HG03196 (cell line): Measurements from ENCODE around the gene PPP2R5C.
A peak's percentile ranks its signal among the peaks of the same experiment; 100 is the strongest.
"Not testable (repeated sequence)": the region's sequence is repeated elsewhere in the genome, so short reads cannot be mapped to it uniquely, and the experiment has no call there.

Experiments
- ATAC-seq: cut with Tn5 transposase; IDR thresholded peaks from one replicate; pipeline ENCODE4 v1.9.1; 2021; ENCODE audit not compliant: unreplicated experiment

The PPP2R5C gene

DNA sequence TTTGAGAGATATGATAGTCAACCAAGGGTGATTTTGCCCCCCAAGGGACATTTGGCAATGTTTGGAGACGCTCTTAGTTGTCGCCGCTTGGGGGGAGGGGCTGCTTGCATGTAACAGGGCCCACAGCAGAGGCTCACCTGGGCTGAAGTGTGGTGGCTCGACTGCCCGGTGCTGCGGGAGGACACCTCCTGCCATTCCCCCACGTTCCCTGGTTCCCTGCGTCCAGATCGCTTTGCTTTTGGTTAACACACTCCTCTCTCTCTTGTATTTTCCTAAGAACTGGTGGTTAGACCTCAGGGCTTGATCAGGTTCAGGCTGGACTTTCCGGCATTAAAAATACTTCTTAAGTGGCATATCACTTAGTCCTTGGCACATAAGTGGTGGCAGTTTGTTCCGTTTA is 18.9 kb downstream of the PPP2R5C start:
- ATAC-seq, result no peak

DNA sequence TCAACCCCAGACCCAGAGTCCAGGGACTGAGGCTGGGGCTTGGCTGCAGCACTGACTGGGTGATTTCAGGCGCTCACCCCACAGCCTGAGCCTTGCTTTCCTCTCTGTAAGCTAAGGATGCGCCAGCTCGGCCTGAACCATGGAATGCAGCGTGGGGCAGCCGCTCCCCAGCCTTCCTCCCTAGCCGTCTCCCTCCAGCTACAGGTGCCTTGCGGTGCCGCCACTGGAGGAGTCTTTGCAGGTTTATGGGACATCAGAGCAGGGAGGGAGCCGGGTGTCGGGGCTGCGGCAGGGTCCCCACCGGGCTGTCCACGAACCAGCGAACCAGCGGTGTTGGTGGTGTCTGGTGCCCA is 19.4 kb downstream of the PPP2R5C start:
- no peak for ATAC-seq

DNA sequence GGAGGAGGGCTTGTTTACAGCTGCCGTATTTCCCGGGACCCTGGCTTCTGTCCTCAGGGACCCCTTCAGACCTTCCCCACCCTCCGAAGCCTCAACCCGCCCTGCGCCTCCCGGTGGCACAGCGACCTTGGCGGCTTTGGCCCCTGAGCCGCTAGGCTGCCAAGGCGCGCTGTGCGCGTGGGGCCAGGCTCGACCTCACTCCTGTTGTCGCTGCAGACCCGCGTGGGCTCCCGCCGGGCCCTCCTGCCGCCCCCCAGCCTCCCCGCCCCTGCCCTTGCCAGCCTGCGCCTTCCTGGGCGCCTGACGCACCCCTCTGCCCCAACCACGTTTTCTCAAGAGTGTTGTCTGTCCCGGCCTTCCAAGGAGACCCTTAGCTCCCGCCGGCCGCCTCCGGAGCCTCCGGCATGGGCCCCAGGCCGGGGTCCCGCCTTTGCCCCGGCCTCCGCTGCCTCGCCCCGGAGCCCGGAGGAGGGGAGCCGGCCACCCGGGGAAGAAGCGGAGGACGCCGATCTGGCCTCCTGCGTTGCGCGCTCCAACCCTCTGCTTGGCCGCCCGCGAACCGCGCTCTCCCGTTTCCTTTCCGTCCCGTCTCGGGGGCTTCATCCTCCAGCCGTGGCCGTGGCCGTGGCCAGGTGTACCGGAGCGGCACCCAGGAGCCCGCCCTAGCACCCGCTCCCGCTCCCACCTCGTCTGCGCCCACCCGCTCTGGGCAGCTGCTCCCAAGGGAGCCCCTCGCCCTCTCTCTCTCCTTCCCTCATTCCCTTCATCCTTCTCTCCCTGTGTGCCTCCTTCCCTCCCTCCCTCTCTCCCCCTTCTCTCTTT is 19.9 kb downstream of the PPP2R5C start:
- ATAC-seq, result no peak

DNA sequence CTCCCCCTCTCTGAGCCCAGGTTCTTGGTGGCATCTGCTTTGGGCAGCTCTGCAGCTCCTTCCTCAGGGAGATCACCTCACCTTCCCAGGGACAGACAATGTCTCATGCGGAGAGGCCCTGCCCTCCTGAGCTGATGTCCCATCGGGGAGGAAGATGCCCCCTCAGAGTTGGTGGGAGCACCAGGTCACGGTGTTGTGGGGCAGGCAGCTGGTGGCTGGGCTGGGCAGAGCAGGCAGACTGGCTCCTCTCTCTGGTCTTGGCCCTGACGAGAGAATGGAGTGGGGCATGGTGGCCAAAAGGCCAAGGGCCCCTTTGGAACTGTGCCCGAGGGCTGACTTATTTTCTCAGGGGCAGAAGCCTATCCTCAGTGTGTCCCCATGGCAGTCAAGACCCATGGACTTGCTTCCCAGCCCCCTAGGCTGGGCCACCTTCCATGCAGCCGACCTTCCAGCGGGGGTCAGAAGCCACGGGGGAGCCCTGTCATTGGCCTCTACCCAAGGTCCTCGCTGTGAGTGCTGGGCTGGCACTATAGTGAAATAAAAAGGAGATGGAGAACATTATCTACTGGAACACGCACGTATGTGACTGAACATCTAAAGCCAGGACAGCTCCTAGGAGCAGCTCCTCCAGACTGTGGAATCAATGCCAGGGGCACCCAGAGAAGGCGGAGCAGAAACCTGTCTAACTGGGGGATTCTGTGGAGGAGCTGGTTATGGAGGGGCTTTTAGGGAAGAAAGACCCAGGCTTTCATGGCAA is 21.9 kb downstream of the PPP2R5C start:
- no peak for ATAC-seq

DNA sequence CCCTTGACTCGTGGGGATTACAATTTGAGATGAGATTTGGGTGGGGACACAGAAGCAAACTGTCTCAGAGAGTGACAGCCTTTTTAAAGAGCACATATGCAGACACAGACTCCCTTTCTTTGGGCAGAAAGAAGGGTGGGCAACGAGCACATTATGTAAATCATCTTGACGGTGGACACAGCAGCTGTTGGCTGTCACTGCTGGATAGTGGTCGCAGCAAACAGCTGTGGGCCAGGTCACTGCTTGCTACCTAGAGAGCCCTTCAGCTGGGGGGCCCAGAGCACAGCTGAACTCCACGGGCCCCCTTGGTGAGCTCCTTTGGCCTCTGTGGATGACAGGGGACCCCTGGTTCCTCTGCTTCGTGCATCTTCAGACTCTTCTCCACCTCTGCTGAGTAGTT is 23.1 kb downstream of the PPP2R5C start:
- ATAC-seq, result no peak

DNA sequence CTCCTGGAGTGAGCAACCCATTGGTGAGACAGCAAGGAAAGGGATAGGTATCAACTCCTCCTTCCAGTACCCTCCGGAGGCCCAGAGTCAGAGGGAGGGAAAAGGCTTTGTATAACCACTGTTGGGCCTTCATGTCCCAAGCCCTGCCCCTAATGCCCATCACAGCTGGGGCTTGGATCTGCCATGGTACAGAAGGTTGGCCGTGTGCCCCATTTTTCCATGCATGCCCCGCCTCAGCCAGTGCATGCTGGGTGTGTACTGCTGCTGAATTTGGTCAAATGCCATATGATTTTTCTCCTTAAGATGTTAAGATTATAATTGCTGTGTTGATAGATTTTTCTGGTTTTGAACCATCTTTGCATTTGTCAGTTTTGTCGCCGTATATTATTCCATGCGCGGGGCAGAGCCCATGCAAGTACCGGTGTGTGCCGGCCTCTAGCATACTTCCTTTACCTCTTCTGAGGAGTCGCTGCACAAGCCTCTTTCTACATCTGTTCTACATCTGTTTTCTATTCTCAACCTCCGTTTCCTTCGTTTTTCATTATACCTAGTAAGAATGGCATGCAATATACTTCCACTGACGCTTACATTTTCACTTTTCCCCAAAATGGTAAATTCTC is 26.6 kb downstream of the PPP2R5C start:
- no peak for ATAC-seq

DNA sequence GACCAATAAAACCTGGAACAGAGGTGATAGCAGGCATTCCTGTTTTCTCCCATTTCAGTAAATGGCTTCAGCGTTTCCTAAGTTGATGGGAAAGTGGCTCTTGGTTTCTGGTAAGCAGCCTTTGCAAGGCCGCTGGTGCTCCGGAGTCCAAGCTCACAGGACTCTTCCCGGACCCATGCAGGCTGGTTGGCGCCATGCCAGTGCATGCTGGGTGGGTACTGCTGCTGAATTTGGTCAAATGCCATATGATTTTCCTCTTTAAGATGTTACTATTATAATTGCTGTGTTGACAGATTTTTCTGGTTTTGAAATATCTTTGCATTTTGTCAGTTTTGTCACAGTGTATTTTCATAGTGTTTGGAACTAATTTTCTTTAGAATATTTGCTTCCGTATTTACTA is 27.7 kb downstream of the PPP2R5C start:
- ATAC-seq, result no peak

DNA sequence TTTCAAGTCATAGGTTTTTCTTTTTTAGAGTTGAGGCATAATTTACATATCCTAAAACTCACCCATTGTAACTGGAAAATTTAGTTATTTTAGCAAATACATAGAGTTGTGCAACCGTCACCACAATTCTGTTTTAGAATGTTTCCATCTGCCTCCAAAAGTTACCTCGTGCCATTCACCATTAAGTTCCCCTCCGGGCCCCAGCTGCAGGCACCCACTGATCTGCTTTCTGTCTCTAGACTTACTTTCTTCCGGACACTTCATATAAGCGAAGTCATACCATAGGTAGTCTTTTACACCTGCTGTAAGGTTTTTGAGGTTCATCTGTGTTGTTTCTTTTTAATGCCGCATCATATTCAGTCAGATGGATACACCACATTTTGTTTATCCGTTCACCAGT is 28.7 kb downstream of the PPP2R5C start:
- no peak for ATAC-seq

DNA sequence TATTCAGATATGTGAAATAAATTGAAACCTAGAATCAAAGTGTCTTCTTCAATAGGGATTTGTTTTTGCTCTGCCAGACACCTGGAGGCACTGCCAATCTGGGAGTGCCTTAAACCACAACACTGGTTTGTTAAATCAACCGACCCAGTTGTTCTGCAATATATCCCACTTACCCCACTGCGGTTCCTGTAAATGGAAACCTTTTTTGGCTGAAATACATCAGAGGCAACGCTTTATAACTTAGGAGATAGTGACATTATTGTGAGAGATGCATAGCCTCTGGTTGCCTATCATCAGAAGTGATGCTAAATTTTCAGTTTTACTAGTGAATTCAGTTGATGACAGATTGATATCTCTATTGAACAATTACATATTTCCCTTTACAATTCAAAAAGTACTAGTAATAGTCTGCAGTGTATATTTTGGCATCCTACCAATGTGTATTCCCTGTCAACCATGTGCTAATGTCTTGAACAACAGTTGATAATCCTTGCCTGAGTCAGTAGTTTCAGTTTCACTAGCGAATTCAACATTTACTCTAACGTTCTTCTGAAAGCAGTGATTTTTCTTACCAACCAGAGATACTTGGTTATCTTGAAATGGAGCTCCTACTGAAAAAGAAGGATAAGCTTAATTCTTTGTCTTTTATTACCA is 30.5 kb downstream of the PPP2R5C start:
- no peak for ATAC-seq

DNA sequence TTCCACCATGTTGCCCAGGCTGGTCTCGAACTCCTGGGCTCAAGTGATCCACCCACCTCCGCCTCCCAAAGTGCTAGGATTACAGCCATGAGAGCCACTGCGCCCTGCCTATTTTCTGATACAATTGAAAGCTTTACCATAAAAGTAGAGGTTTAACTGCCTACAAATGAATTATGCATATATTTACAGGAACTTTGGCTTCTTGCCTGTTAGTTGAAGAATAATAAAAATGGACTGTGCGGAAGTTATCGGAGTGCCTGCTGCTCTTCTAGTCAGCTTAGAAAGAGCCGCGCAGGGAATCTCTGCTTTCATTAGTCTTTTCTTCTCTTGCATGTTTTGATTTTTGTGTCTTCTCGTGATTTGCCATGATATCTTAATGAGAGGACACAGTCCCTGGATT is 34.5 kb downstream of the PPP2R5C start:
- no peak for ATAC-seq

DNA sequence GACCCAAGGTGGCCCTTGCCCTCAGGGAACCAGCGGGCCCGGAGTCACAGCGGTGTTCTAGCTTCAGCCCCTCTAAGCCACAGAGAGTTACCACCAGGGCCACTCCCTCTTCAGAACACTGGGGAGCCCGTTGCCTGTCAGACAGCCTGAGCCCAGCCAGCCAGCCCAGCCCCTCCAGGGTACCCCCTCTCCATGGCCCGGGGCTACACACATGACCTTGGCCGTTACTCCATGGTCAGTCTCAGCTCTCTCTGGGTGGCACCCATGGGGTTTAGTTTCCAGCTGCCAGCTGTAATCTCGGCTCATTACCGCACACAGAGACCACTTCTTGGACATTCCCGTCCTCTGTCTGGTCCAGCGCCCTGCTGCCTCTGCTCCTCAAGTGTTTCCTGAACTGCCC is 35.0 kb downstream of the PPP2R5C start:
- ATAC-seq, result no peak

DNA sequence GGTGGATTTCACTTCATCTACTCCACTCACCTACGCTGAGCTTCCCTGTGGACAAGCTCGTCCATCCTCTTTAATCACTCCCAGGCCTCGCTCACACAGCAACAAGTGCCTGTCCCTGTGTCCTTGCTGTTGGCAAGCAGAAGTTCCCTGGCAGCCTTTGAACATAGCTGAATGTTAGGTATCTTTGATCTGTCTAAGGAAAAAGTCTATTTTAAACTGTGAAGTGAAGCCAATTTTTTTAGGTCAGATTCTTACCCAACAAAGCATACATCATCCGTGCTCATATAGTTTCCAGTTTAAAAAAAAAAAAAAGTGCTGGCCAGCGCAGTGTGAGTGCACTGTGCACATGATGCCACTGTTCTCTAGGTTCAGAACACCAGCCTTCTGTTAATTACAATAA is 36.3 kb downstream of the PPP2R5C start:
- no peak for ATAC-seq

DNA sequence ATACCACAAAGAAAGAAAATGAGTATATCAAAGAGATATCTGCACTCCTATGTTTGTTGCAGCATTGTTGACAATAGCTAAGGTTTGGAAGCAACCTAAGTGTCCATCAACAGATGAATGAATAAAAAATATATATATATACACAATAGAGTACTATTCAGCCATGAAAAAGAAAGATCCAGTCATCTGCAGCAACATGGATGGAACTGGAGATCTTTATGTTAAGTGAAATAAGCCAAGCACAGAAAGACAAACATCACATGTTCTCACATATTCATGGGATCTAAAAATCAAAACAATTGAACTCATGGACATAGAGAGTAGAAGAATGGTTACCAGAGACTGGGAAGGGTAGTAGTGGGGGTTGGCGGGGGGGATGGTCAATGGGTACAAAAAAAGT is 42.9 kb downstream of the PPP2R5C start:
- ATAC-seq, result not testable (repeated sequence)

DNA sequence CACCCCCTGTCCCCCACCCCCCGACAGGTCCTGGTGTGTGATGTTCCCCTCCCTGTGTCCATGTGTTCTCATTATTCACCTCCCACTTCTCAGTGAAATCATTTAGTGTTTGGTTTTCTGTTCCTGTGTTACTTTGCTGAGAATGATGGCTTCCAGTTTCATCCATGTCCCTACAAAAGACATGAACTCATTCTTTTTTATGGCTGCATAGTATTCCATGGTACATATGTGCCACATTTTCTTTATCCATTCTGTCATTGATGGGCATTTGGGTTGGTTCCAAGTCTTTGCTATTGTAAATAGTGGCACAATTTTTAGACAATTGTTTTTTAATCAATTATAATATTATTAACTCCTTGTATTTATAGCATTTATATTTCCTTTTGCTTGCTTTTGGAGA is 44.7 kb downstream of the PPP2R5C start:
- not testable (repeated sequence) for ATAC-seq

DNA sequence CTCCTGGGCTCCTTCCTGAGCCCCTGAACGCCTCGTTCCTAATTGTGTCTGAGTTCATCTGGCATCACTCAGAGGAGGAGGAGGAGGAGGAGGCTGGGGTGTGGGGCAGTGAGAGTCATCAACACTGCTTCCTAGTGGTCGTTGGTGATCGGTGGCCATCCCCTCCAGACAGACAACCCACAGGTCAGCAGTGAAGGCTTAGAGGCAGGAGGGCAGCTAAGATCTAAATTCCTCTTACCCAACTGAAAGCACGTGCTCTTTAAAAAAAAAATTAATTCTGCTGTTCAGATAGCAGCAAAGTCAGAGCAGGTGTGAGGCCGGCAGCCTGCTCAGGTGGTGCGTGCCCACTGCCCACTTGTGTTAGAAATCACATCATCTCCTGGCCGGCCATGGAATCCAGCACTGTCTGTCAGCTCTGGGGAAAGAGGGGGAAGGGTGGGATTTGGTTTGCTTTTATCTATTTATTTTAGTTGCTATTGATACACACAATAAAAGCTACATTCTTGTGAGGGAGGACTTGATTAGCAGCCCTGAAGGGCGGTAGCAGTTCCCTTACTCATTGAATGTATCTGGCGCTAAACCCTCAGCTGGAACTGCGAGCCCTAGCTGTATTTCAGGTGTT is 46.6 kb downstream of the PPP2R5C start:
- no peak for ATAC-seq

DNA sequence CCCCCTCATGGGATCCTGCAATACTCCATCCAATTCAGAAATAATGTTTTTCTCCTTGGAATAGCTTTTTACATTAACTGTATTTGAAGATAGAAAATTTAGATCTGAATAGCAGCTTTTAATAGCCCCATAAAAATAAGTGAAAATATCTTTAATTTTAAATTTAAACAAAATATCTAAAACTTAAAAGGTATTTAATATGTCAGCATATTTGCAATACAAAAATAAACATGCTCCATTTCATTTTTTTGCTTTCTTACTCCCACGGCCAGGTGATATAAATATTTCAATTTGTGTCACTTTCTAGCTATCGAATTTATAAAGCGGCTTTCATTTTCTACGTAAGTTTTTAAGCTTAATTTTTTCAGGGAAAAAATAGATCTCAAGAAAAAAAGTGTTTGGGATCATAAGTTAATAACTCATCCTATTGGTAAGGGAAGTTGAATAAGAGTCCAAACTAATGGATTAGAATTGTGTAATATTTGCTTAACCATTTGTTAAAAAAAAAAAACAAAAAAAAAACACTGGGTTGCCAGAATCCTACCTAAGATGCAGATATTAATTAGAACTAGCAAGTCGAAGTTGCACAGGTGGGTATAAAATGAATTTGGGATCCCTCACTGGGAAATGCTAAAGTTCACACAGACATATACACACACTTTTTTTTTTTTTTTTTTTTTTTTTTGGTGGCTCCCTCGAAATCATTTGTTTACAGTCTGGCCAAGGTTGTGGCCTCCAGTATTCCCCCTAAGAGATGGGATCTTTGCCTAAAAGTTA is 47.6 kb downstream of the PPP2R5C start:
- ATAC-seq, result no peak

DNA sequence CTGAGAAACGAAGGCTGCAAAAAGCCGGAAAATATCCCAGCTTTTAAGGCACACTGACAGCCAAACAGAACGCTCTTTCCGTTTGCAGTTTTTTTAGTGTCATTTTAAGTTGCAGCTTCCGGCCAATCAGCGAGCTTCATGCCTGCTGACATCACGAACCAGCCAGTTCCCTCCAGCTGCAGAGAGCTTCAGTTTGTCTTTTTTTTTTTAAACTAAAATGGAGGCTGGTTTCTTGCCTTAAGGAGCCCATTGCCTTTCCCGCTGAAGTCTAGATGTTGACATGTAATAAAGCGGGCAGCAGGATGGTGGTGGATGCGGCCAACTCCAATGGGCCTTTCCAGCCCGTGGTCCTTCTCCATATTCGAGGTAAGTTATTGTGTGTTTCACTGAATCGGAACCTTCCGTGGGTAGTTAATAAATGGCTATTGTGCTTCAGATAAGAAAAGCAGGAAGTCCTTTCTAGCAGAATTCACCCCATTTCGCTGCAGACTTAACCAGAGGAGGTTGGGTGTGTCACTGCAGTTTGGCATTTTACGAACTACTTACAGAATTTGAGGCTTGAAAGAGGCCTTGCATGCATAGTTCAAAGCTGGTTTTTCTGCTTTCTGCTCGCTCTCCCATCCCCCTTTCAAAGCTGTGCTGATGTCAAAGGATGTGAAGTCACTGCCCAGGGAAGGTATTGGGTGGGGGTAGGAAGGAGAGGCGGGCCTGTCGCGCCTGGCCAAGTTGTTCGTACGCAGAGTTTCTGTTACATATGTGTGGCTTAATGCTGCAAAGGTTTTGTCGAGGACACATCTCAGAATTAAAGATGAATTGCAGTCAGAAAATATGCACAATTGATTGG is 48.4 kb downstream of the PPP2R5C start:
- ATAC-seq, result peak; percentile 85

DNA sequence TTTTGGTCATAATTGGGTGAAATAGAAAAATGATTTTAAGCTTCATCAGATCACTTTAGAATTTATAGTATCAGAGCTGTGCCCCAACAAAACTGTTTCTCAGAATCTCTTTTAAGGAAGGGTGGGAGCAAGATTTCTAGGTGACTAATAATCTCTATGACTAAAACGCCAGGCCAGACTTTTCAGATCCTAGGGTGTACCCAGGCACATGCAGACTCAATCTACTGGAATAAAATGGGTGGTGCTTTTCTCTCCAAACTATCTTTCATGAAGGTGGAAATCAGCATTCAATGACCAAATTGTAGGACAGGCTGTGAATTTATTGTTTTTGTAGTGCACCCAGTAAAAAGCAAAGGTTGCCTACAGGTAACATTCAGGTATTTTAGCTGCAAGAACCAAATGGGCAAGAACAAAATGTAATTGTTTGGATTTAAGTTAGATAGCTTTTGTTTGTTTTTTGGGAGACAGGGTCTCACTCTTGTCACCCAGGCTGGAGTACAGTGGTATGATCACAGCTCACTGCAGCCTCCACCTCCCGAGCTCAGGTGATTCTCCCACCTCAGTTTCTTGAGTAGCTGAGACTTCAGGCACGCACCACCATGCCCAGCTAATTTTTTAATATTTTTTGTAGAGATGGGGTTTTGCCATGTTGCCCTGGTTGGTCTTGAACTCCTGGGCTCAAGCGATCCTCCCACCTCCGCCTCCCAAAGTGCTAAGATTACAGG is 49.5 kb downstream of the PPP2R5C start:
- no peak for ATAC-seq

DNA sequence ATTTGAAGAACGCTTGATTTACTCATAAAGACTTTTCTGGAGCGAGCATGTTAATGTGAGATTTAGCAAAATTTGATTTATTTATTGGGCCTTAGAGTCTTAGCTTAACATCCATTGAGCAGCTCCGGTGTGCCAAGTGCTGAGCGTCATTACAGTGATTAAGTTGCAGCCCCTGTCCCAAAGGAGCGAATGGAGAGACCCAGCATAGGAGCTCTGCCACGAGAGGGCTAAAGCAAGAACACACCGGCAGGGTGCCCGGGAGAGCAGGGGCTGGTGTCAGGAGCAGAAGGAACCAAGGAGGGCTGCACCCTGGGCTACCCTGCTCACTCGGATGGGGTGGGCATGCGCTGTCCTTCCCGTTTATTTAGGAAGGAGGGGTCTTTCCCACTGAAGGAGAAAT is 50.6 kb downstream of the PPP2R5C start:
- no peak for ATAC-seq
